D341Med (cell line): ENCODE results near the gene OSBP.
"Not testable (repeated sequence)": the region's sequence is repeated elsewhere in the genome, so short reads cannot be mapped to it uniquely, and the experiment has no call there.

ENCODE experiments used
- DNase-seq: peaks from one replicate; pipeline ENCODE4 v3.0.0; 2012; ENCODE audit warnings: low spot score

The OSBP gene

DNA sequence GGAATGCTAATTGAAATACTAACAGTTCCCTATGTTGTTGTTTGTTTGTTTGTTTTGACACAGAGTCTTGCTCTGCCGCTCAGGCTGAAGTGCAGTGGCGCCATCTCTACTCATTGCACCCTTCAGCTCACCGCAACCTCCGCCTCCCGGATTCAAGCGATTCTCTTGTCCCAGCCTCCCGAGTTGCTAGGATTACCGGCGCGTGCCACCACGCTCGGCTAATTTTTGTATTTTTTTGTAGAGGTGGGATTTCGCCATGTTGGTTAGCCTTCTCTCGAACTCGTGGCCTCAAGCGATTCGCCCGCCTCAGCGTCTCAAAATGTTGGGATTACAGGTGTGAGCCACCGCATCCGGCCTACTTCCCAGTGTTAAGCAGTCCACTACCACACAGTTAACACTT is 62.3 kb downstream of the OSBP start:
- no peak for DNase-seq

DNA sequence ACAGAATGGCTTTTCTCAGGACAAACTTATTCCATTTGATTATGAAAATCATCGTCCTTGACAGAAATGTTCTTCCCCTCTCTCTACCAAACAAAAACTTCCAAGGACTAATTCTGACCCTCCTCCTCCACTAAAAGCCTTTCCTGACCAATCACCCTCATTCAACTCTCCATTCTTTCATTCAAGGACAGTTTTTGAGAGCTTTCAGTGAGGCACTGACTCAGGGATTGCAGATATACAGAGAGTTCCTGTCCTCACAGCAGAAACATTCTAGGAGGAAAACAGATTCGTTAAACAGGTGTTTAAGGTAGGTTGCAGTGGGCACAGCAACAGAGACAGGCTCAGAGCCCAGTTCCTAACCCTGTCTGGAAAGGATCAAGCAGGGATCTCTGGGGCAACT is 62.7 kb downstream of the OSBP start:
- DNase-seq: no peak

DNA sequence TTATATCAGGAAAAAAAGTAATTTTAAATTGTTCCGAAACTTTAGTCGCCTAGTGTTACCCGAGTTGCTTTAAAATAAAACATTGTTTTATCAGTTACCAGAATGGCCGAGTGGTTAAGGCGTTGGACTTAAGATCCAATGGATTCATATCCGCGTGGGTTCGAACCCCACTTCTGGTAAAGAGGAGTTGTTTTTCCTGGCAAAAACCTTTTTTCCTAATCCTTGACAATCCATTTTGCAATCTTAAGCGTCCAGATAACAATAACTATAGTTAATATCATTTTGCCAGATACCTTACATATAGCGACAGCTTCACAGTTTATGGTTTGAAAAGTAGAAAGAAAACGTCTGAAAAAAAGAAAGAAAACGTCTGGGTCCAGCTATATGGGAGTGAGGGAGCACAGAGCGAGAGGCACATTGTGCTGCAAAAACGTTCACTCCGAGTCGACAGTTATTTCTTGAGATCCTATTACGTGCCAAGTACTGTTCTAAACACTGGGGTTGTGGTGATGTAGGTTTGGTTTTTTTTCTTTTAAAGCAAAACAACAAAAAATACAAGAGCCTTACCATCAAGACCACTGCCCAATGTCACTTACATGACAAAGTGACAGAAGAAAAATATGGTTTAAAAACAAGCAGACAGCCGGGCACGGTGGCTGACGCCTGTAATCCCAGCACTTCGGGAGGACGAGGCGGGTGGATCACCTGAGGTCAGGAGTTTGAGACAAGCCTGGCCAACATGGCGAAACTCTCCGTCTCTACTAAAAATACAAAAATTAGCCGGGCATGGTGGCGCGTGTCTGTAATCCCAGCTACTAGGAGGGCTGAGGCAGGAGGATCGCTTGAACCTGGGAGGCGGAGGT is 63.7 kb downstream of the OSBP start:
- no peak for DNase-seq

DNA sequence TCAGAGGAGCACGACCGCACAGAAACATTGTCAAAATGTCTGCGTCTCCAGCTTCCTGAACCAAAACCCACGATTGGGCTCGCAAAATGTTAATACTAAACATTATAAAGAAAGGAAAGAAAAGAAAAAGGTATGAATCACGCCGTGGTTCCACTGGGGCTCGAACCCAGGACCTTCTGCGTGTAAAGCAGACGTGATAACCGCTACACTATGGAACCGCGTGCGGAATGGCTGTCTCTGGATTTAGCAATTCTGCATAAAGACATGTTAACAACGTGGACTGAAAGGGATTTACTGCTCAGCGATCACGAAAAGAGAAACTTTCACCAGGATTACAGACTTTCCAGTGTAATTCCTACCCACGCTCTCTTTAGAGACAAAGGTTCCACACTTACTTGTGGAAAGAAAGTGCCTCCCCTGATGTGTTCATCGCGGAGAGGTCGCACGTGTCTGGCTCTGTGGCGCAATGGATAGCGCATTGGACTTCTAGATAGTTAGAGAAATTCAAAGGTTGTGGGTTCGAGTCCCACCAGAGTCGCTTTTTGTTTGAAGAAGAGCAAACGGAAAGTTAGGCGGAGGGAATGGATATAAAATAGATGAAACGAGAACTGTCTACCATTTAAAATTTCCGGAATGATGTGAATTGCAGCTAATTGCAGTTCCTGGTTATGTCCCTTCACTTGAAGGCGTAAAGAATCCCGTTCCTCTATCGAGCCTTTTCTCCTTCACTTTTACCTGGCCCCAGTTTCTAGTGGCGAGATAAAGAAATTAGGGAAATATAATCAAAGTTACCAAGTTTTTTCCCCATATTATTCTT is 64.5 kb downstream of the OSBP start:
- peak; percentile 42 for DNase-seq

DNA sequence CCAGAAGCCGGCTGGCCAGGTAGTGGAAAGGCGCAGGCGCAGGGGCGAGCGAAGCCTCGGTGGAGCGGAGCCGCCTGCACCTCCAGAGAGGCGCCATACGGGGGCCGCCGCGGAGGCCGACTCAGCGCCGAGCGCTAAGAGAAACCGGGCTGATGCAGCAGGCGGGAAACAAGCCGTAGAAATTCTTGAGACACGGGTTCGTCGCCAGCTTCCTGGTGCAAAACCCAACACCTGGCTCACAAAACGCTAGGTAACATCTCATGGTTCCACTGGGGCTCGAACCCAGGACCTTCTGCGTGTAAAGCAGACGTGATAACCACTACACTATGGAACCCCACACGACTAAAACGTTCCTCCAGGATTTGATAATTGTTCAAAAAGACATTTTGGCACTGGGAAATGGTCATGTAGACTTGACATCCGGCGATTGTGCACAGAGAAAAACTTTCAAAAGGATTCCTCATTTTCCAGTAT is 65.2 kb downstream of the OSBP start:
- DNase-seq: peak; percentile 86

DNA sequence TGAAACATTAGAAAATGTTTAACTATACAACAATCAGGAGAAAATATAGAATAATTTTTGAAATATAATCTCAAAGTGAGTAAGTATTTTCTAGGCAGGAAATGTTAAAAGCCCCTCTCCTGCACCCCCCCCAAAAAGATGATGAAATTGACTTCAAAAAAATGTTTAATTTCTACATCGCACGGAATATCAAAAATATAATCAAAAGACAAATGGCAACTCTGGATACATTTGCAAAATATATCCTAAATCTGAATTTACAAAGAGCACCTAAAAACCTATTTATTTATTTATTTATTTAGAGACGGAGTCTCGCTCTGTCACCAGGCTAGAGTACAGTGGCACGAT is 67.3 kb downstream of the OSBP start:
- DNase-seq: no peak

DNA sequence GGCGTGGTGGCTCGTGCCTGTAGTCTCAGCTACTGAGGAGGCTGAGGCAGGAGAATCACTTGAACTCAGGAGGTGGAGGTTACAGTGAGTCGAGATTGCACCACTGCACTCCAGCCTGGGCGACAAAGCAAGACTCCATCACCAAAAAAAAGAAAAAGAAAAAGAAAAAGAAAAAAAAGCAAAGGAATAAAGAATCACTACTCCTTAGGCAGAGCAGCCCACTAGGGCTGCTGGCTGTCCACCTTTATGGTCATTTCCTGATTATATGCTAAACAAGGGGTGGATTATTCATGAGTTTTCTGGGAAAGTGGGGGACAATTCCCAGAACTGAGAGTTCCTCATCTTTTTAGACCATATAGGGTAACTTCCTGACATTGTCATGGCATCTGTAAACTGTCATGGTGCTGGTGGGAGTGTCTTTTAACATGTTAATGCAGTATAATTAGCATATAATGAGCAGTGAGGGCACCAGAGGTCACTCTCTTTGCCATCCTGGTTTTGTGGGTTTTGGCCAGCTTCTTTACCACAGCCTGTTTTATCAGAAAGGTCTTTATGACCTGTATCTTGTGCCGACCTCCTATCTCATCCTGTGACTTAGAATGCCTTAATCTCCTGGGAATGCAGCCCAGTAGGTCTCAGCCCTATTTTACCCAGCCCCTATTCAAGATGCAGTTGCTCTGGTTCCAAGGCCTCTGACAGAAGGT is 67.8 kb downstream of the OSBP start:
- not testable (repeated sequence) for DNase-seq

DNA sequence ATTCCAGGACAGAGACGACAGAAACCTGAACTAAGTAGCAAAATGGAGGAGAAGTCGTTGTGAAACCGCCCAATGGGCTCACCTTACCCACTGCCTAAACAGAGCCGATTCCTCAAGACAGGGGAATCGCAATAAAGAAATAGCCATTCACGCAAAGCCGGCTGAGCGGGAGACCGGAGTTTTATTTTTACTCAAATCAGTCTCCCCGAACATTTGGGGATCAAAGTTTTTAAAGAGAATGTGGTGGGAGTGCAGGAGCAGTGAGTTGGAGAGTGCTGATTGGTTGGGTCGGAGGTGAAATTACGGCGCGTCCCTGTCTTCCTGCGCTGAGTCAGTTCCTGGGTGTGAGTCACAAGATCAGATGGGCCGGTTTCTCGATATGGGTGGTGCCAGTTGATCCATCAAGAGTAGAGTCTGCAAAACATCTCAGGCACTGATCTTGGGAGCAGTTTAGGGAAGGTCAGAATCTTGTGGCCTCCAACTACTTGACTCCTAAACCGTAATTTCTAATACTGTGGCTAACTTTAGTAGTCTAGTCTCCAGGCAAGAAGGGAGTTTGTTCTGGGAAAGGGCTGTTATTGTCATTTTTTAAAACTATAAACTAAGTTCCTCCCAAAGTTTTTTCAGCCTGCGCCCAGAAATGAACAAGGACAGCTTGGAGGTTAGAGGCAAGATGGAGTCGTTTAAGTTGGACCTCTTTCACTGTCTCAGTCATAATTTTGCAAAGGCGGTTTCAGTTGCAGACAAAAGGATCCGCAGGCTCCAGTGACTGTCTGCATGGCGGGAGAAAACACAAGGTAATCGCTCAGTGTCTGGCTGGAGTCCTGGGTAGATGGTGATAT is 70.2 kb downstream of the OSBP start:
- no peak for DNase-seq

DNA sequence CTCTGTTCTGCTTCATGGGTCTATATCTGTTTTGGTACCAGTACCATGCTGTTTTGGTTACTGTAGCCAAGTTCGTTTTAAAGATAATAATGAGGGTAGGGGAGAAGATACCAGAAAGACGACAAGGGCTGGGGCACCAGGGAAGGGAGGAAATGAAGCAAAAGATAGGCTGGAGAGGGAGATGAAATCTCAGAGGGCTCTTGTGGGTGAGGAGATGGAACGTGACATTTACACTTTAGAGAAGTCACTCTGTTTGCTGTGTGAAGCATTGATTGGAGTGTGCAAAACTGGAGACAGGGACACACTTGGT is 70.8 kb downstream of the OSBP start:
- DNase-seq: no peak

DNA sequence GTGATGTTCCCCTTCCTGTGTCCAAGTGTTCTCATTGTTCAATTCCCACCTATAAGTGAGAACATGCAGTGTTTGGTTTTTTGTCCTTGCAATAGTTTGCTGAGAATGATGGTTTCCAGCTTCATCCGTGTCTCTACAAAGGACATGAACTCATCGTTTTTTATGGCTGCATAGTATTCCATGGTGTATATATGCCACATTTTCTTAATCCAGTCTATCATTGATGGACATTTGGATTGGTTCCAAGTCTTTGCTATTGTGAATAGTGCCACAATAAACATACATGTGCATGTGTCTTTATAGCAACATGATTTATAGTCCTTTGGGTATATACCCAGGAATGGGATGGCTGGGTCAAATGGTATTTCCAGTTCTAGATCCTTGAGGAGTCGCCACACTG is 71.9 kb downstream of the OSBP start:
- not testable (repeated sequence) for DNase-seq

DNA sequence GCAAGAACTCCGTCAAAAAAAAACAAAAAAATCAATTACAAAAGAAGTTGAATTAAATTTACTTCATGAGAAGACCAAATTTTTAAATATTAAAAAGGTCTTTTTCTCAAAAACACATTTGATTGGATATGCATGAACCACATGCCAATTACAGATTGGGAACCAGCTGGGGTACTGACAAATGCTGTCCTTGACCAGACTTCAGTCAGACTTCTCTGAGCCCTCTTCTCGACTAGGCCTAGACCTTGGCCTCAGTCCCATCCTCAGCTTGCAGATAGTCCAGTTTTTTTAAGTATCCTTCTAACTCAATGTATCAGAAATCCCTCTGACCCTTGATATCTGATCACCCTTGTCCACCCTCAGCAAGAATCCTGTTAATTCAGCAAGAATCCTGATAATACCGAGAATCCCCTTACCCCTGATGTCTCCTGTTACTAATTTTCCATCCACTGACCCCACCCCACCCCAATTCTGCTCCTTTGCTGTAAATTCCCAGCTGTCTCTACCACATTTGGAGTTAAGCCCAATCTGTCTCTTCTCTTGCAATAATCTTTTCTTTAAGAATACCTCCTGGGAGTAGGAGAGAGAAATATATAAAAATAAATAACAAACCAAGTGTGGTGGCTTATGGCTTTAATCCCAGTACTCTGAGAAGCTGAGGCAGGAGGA is 73.3 kb downstream of the OSBP start:
- DNase-seq: no peak

DNA sequence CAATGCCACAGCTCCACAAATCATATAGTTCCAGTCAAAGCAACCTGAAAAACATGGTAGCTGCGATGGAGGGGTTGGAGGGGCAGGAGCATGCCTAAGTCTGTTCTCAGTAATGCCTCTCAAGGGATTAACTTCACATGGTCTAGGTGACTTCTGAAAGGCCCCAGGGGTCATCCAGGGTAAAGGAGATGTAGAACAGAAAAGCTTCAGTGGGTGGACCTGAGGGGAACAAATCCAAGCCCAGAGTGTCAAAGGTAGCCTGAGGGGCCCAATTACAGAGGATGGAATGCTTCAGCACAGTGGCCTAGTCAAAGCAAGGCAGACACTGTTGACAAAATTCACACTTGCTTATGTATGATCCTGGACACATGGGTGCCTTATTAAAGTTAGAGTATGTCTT is 80.9 kb downstream of the OSBP start:
- no peak for DNase-seq

DNA sequence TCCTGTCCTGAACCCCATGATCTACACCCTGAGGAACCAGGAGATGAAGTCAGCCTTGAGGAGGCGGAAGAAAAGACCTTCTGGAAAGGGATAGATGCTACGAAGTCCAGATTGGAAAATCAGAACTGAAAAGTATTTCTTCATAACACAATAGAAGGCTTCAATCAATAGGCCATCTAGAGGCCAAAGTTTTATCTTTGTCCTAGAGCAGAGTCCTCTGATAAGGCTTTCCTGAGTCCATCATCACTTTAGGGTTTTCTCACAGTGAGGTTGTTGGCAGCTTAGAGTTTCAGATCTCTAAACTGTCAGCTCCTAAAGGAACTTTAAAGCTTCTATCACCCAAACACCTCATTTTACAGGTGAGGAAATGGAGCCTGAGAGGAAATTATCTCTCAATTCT is 83.0 kb downstream of the OSBP start:
- DNase-seq: no peak

DNA sequence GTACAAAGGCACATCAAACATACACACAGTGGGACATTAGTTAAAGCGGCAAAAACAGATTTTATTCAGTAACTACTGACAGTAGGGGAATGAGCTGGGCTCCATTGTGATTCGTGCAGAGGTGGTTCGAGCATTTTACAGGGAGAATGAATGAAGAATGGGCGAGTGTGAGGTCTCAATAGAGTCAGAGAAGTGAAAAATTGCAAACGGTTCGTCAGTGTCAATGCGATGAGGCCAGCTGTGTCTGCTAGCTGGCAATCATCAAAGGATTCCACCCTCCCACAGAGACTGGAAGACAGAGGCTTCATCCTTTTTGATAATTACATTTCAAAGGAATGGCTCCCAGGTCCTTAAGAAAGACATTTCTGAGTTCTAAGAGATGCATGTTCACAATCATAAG is 86.9 kb downstream of the OSBP start:
- no peak for DNase-seq
